Measurements from ENCODE around the gene UGT1A8.

Gene UGT1A8

DNA sequence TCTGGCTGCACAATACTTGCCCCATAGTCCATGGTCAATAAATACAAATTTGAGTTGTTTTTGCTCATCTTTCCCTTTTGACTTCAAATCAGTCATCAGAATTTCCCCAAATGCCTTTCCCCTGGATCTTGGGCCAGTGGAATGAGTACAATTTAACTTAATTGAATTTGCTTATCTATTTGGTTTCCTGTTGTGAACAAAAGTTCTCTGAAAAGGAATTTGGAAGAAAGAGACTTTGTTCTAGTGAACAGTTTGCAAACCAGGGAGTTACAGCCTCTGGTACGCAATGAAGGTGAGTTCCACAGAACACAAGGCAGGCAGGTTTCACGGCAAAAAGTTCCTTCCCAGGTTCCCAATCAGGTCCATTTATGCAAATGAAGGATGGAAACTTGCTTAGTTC lies 141.4 kb downstream of the UGT1A8 start:
- no peaks in the 10 kb centered on the region for H3K27me3 ChIP-seq (ENCODE audit: insufficient read depth, low read length, poor library complexity, severe bottlenecking)
- H3K4me3 ChIP-seq (ENCODE audit: low read length, poor library complexity, severe bottlenecking), result no peak overlapping the region
- H3F3A ChIP-seq (ENCODE audit: low read depth), result no peaks in the 10 kb centered on the region
- TF ChIP-seq, protein P1, sequence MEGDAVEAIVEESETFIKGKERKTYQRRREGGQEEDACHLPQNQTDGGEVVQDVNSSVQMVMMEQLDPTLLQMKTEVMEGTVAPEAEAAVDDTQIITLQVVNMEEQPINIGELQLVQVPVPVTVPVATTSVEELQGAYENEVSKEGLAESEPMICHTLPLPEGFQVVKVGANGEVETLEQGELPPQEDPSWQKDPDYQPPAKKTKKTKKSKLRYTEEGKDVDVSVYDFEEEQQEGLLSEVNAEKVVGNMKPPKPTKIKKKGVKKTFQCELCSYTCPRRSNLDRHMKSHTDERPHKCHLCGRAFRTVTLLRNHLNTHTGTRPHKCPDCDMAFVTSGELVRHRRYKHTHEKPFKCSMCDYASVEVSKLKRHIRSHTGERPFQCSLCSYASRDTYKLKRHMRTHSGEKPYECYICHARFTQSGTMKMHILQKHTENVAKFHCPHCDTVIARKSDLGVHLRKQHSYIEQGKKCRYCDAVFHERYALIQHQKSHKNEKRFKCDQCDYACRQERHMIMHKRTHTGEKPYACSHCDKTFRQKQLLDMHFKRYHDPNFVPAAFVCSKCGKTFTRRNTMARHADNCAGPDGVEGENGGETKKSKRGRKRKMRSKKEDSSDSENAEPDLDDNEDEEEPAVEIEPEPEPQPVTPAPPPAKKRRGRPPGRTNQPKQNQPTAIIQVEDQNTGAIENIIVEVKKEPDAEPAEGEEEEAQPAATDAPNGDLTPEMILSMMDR (conservative IDR thresholded peaks at IDR 0.05; ENCODE audit: low read length), result no peak
- TF ChIP-seq EZH2phosphoT487 (IDR thresholded peaks at IDR 0.05; ENCODE audit: borderline replicate concordance), result no peak
- H2AFZ ChIP-seq (ENCODE audit: low read length), result no peak overlapping the region
- H3K9me2 ChIP-seq (replicated peaks; ENCODE audit: low read depth, low read length), result no peaks in the 10 kb centered on the region
- no peaks in the 10 kb centered on the region for H3K79me2 ChIP-seq (ENCODE audit: insufficient read depth, low read length)
- H3K4me1 ChIP-seq (ENCODE audit: insufficient read depth, low read length, poor library complexity, severe bottlenecking), result no peaks in the 10 kb centered on the region
- no peaks in the 10 kb centered on the region for H4K20me1 ChIP-seq (ENCODE audit: insufficient read depth, low read length, poor library complexity, severe bottlenecking)
- H3K9me3 ChIP-seq (ENCODE audit: insufficient read depth, low read depth, low read length), result no peaks in the 10 kb centered on the region
- H3K4me2 ChIP-seq (ENCODE audit: low read depth, low read length, poor library complexity, severe bottlenecking), result no peak overlapping the region
- H3K9ac ChIP-seq (ENCODE audit: low read depth, low read length, poor library complexity, severe bottlenecking), result no peak overlapping the region
- no peaks in the 10 kb centered on the region for H3K36me3 ChIP-seq (ENCODE audit: insufficient read depth, low read length)

GRCh38 chr2:233760043-233760442 lies 142.6 kb downstream of the UGT1A8 start, which contains the start of gene UGT1A1:
TSS of gene UGT1A1 (plus strand) at chr2:233760270. CDS start at chr2:233760288, 18 bp downstream.
- H3K9me2 ChIP-seq (replicated peaks; ENCODE audit: low read depth, low read length), result no peaks in the 10 kb centered on the region
- no peaks in the 10 kb centered on the region for H3K36me3 ChIP-seq (ENCODE audit: insufficient read depth, low read length)

DNA sequence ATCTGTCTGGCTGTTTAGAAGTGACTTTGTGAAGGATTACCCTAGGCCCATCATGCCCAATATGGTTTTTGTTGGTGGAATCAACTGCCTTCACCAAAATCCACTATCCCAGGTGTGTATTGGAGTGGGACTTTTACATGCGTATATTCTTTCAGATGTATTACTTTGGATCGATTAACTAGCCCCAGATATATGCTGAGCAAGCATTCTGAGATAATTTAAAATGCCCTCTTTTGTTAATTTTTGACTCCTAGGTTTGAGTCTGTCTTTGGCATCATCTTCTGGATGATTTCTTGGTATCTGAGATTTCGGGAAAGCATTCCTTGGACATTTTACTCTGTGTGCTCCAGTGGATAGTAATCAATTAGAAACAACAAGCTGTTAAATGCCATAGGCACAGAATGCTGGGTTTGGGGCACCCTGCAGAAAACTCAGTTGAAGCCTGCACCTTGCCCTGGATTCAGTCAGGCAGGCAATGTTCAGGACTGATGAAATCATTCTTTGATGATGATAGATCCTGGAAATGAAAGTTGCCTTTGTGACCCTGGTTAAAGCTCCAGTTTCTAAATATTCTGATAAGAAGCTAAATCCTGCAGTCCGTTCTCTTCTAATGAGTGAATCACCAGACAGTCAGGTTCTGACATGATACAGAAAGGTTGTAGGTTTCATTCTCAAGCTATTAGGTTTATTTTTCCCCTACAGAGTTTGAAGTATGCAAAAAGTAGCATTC lies 143.8 kb downstream of the UGT1A8 start:
- no peak overlapping the region for H2AFZ ChIP-seq (ENCODE audit: low read length)
- no peaks in the 10 kb centered on the region for H3K4me1 ChIP-seq (ENCODE audit: insufficient read depth, low read length, poor library complexity, severe bottlenecking)
- H3K4me2 ChIP-seq (ENCODE audit: low read depth, low read length, poor library complexity, severe bottlenecking), result no peak overlapping the region
- H3K36me3 ChIP-seq (ENCODE audit: insufficient read depth, low read length), result no peaks in the 10 kb centered on the region
- H3K9me3 ChIP-seq (ENCODE audit: insufficient read depth, low read depth, low read length), result no peaks in the 10 kb centered on the region
- no peaks in the 10 kb centered on the region for H3K79me2 ChIP-seq (ENCODE audit: insufficient read depth, low read length)
- H3K9me2 ChIP-seq (replicated peaks; ENCODE audit: low read depth, low read length), result no peaks in the 10 kb centered on the region
- H3K27me3 ChIP-seq (ENCODE audit: insufficient read depth, low read length, poor library complexity, severe bottlenecking), result no peaks in the 10 kb centered on the region
- no peaks in the 10 kb centered on the region for H4K20me1 ChIP-seq (ENCODE audit: insufficient read depth, low read length, poor library complexity, severe bottlenecking)
- no peak for TF ChIP-seq EZH2phosphoT487 (IDR thresholded peaks at IDR 0.05; ENCODE audit: borderline replicate concordance)
- TF ChIP-seq, protein P1 (conservative IDR thresholded peaks at IDR 0.05; ENCODE audit: low read length), result no peak
- H3K9ac ChIP-seq (ENCODE audit: low read depth, low read length, poor library complexity, severe bottlenecking), result no peak overlapping the region
- no peak overlapping the region for H3K4me3 ChIP-seq (ENCODE audit: low read length, poor library complexity, severe bottlenecking)
- no peaks in the 10 kb centered on the region for H3F3A ChIP-seq (ENCODE audit: low read depth)

More at GRCh38 chr2:233760043-233760442, 142.6 kb downstream of the UGT1A8 start, which contains the start of gene UGT1A1:
- Histone ChIP-seq H3K27me3 (ENCODE audit: insufficient read depth, low read length, poor library complexity, severe bottlenecking) (no peaks in the 10 kb centered on the region), H3F3A (ENCODE audit: low read depth) (no peaks in the 10 kb centered on the region), H3K4me3 (ENCODE audit: low read length, poor library complexity, severe bottlenecking) (no peak within 1 kb of the TSS), H2AFZ (ENCODE audit: low read length) (no peak within 1 kb of the TSS), H4K20me1 (ENCODE audit: insufficient read depth, low read length, poor library complexity, severe bottlenecking) (no peaks in the 10 kb centered on the region), H3K4me2 (ENCODE audit: low read depth, low read length, poor library complexity, severe bottlenecking) (no peak within 1 kb of the TSS), H3K9ac (ENCODE audit: low read depth, low read length, poor library complexity, severe bottlenecking) (no peak within 1 kb of the TSS), H3K79me2 (ENCODE audit: insufficient read depth, low read length) (no peaks in the 10 kb centered on the region), H3K9me3 (ENCODE audit: insufficient read depth, low read depth, low read length) (no peaks in the 10 kb centered on the region), H3K4me1 (ENCODE audit: insufficient read depth, low read length, poor library complexity, severe bottlenecking) (no peaks in the 10 kb centered on the region)
- TF ChIP-seq EZH2phosphoT487 (IDR thresholded peaks at IDR 0.05; ENCODE audit: borderline replicate concordance), result no peak
- TF ChIP-seq, protein P1 (conservative IDR thresholded peaks at IDR 0.05; ENCODE audit: low read length), result no peak
